GM10248 (cell line): ENCODE measurements around the gene CPVL.

Experiments used
- CTCF ChIA-PET: fragments of 300-600 bp; sonication (Branson Sonifier 250); formaldehyde crosslinking; extraction: SDS; loops from one replicate; lab custom pipeline; 2021; ENCODE audit warnings: antibody characterized with exemption; lab: Yijun Ruan, JAX
- POLR2A ChIA-PET: fragments of 350-650 bp; sonication (Branson Sonifier 250); formaldehyde crosslinking; extraction: SDS; loops from one replicate; lab custom pipeline; 2020; ENCODE audit warnings: antibody characterized with exemption; lab: Yijun Ruan, JAX
- DNase-seq: peaks from one replicate; pipeline ENCODE4 v3.0.0; 2012; ENCODE audit errors: extremely low spot score
- CTCF ChIP-seq: IDR thresholded peaks from 2 replicates; pipeline ENCODE4 v1.5.1; 2012; ENCODE audit warnings: mild to moderate bottlenecking, low read depth; ENCODE audit errors: extremely low read depth, missing control alignments, control extremely low read depth

The CPVL gene

GRCh38 chr7:29139796-29140195 is 6.5 kb downstream of the CPVL start:
- POLR2A ChIA-PET = no interaction called here
- DNase-seq = no peak
- no peak for TF ChIP-seq CTCF
- CTCF ChIA-PET = interaction anchor here (0.6 kb wide), 1 partner anchor 33 kb away, joined by 3 read pairs; no protein-coding TSS in a partner anchor

GRCh38 chr7:29139191-29139590 is 7.1 kb downstream of the CPVL start:
- TF ChIP-seq CTCF = no peak
- CTCF ChIA-PET = interaction anchor here (0.6 kb wide), 1 partner anchor 33 kb away, joined by 3 read pairs; no protein-coding TSS in a partner anchor
- DNase-seq = no peak
- POLR2A ChIA-PET = no interaction called here

GRCh38 chr7:29138588-29138987 is 7.7 kb downstream of the CPVL start:
- ChIA-PET POLR2A (no interaction called here), CTCF (no interaction called here)
- TF ChIP-seq CTCF = no peak
- DNase-seq = no peak

GRCh38 chr7:29135846-29136245 is 10.5 kb downstream of the CPVL start:
- no peak for DNase-seq
- ChIA-PET CTCF (no interaction called here), POLR2A (no interaction called here)
- TF ChIP-seq CTCF = no peak

- CTCF ChIA-PET = interaction anchor here (3.1 kb wide), 1 partner anchor 10 kb away, joined by 13 read pairs; no protein-coding TSS in a partner anchor
- DNase-seq = no peak
- POLR2A ChIA-PET = no interaction called here
- TF ChIP-seq CTCF = no peak
Measured at GRCh38 chr7:29132980-29133379, 13.4 kb downstream of the CPVL start.

GRCh38 chr7:29131678-29132077 is 14.7 kb downstream of the CPVL start:
- POLR2A ChIA-PET = no interaction called here
- CTCF ChIA-PET = interaction anchor here (3.1 to 3.8 kb wide), 2 partner anchors 11 to 209 kb away, joined by 11 to 13 read pairs; no protein-coding TSS in a partner anchor
- no peak for TF ChIP-seq CTCF
- DNase-seq = no peak
